AG04449 (cell line): Measurements from ENCODE around the gene PHF11.

Source experiments
- CTCF ChIA-PET: fragments of 350-600 bp; formaldehyde crosslinking; extraction: SDS; loops from one replicate; lab custom pipeline; 2021; ENCODE audit warnings: antibody characterized with exemption; lab: Yijun Ruan, JAX
- POLR2A ChIA-PET: fragments of 400-600, 350-600 bp; formaldehyde crosslinking; extraction: SDS; loops from one replicate; lab custom pipeline; 2020; ENCODE audit warnings: antibody characterized with exemption, inconsistent platforms; lab: Yijun Ruan, JAX
- DNase-seq: peaks from one replicate; pipeline ENCODE4 v3.0.0-alpha.2; 2010; ENCODE audit warnings: low read depth, low spot score
- H3K4me3 ChIP-seq: 2 replicates; pipeline ENCODE4 v1.5.1; 2011; ENCODE audit warnings: low read depth, mild to moderate bottlenecking, control low read depth, low read length
- CTCF ChIP-seq: IDR thresholded peaks from one replicate; pipeline ENCODE4 v1.5.1; 2011; ENCODE audit warnings: mild to moderate bottlenecking, moderate library complexity, low read length, control low read depth, inconsistent platforms; ENCODE audit not compliant: insufficient read depth; ENCODE audit errors: missing control alignments

The PHF11 gene

GRCh38 chr13:49464085-49464484 is 31.7 kb upstream of the PHF11 start:
- POLR2A ChIA-PET, result no interaction called here
- DNase-seq, result no peak

GRCh38 chr13:49464621-49465325 is 31.0 kb upstream of the PHF11 start:
- POLR2A ChIA-PET, result no interaction called here
- DNase-seq, result no peak

More at GRCh38 chr13:49464085-49464484, 31.7 kb upstream of the PHF11 start:
- H3K4me3 ChIP-seq, result no peak overlapping the region
- TF ChIP-seq CTCF, result no peak
- CTCF ChIA-PET, result no interaction called here

GRCh38 chr13:49466292-49466838 is 29.4 kb upstream of the PHF11 start:
- no peak for TF ChIP-seq CTCF
- CTCF ChIA-PET, result no interaction called here
- POLR2A ChIA-PET, result interaction anchor here (0.7 kb wide), 1 partner anchor 26 kb away, joined by 3 read pairs; no protein-coding TSS in a partner anchor
- H3K4me3 ChIP-seq, result no peak overlapping the region
- no peak for DNase-seq

More at GRCh38 chr13:49464621-49465325, 31.0 kb upstream of the PHF11 start:
- no peak overlapping the region for H3K4me3 ChIP-seq
- CTCF ChIA-PET, result interaction anchor here (0.7 kb wide), 1 partner anchor 158 kb away, joined by 3 read pairs; no protein-coding TSS in a partner anchor
- TF ChIP-seq CTCF, result no peak

- ChIA-PET CTCF (no interaction called here), POLR2A (no interaction called here)
- TF ChIP-seq CTCF, result no peak
- DNase-seq, result no peak
- H3K4me3 ChIP-seq, result no peak overlapping the region
Measured at GRCh38 chr13:49472186-49472585, 23.6 kb upstream of the PHF11 start.

- CTCF ChIA-PET, result no interaction called here
- no peak overlapping the region for H3K4me3 ChIP-seq
- no peak for TF ChIP-seq CTCF
- POLR2A ChIA-PET, result no interaction called here
- no peak for DNase-seq
Measured at GRCh38 chr13:49476529-49476928, 19.2 kb upstream of the PHF11 start.

GRCh38 chr13:49481788-49482187 is 14.0 kb upstream of the PHF11 start:
- DNase-seq, result no peak
- no peak for TF ChIP-seq CTCF
- CTCF ChIA-PET, result interaction anchor here (1.0 to 2.3 kb wide), 3 partner anchors 12 to 45 kb away, joined by 3 to 6 read pairs (median 3); no protein-coding TSS in a partner anchor
- H3K4me3 ChIP-seq, result no peak overlapping the region
- POLR2A ChIA-PET, result no interaction called here
